ENCODE measurements around the gene LILRB3.

GRCh38 chr19:54254195-54254906, 31.5 kb upstream of the LILRB3 start:
- TF ChIP-seq SMC3 (IDR thresholded peaks at IDR 0.05; ENCODE audit: low read depth, low read length): no peak
- TF ChIP-seq CTCF (conservative IDR thresholded peaks at IDR 0.05; ENCODE audit: low read depth, low read length): no peak
- no peak for TF ChIP-seq MAFK (IDR thresholded peaks at IDR 0.05; ENCODE audit: low read depth, low read length)
- TF ChIP-seq POLR2A (IDR thresholded peaks at IDR 0.05; ENCODE audit: low read depth, low read length): no peak
- TF ChIP-seq RAD21 (IDR thresholded peaks at IDR 0.05; ENCODE audit: low read length): no peak
- no peak for TF ChIP-seq BHLHE40 (IDR thresholded peaks at IDR 0.05; ENCODE audit: low read depth, low read length)
- no peak for TF ChIP-seq USF2 (IDR thresholded peaks at IDR 0.05; ENCODE audit: low read depth, low read length)
- TF ChIP-seq CHD1 (IDR thresholded peaks at IDR 0.05; ENCODE audit: low read depth, low read length): no peak
